GM19035 (cell line): ENCODE measurements around the gene CLRN1.

Experiments
- ATAC-seq: cut with Tn5 transposase; IDR thresholded peaks from one replicate; pipeline ENCODE4 v1.9.1; 2021; ENCODE audit not compliant: unreplicated experiment

CLRN1 gene

GRCh38 chr3:150978566-150979148 is 6.1 kb upstream of the CLRN1 start:
- ATAC-seq: no peak

- ATAC-seq: no peak
Measured at GRCh38 chr3:150975992-150976368, 3.5 kb upstream of the CLRN1 start.

GRCh38 chr3:150975086-150975991 is 2.8 kb upstream of the CLRN1 start:
- ATAC-seq: no peak

GRCh38 chr3:150970665-150971324 is 1.7 kb downstream of the CLRN1 start:
- ATAC-seq: no peak

- no peak for ATAC-seq
Measured at GRCh38 chr3:150968341-150969035, 4.0 kb downstream of the CLRN1 start.

- no peak for ATAC-seq
Measured at GRCh38 chr3:150965436-150965835, 7.1 kb downstream of the CLRN1 start.

- no peak for ATAC-seq
Measured at GRCh38 chr3:150961949-150962348, 10.6 kb downstream of the CLRN1 start.

- no peak for ATAC-seq
Measured at GRCh38 chr3:150960708-150961684, 11.5 kb downstream of the CLRN1 start.

- ATAC-seq: no peak
Measured at GRCh38 chr3:150958683-150959082, 13.8 kb downstream of the CLRN1 start.

GRCh38 chr3:150956376-150956775 is 16.2 kb downstream of the CLRN1 start:
- ATAC-seq: no peak

- ATAC-seq: no peak
Measured at GRCh38 chr3:150951923-150952322, 20.6 kb downstream of the CLRN1 start.

- no peak for ATAC-seq
Measured at GRCh38 chr3:150945226-150946032, 27.1 kb downstream of the CLRN1 start.

GRCh38 chr3:150942221-150942620 is 30.3 kb downstream of the CLRN1 start:
- ATAC-seq: no peak

- ATAC-seq: no peak
Measured at GRCh38 chr3:150936693-150937092, 35.8 kb downstream of the CLRN1 start.

- ATAC-seq: no peak
Measured at GRCh38 chr3:150933473-150933995, 39.0 kb downstream of the CLRN1 start.

- ATAC-seq: no peak
Measured at GRCh38 chr3:150931745-150932144, 40.8 kb downstream of the CLRN1 start.

GRCh38 chr3:150930839-150931238 is 41.7 kb downstream of the CLRN1 start:
- ATAC-seq: no peak

- ATAC-seq: no peak
Measured at GRCh38 chr3:150928234-150928633, 44.3 kb downstream of the CLRN1 start.

- no peak for ATAC-seq
Measured at GRCh38 chr3:150926328-150926727, 46.2 kb downstream of the CLRN1 start.
